Stimulated activated CD8-positive, alpha-beta memory T cell treated with anti-CD3 and anti-CD28 coated beads, Interleukin-4, amount 100 ng/mL, for 4 hours (primary cell): Measurements from ENCODE around the gene RAD23B.
"Not testable (repeated sequence)": the region's sequence is repeated elsewhere in the genome, so short reads cannot be mapped to it uniquely, and the experiment has no call there.

Experiments
- DNase-seq, 2 donors: peaks; one replicate each; pipeline ENCODE4 v3.0.0-alpha.2; 2020; ENCODE audit warnings: low read depth in 2 of 2, low spot score in 1 of 2

The RAD23B gene

DNA sequence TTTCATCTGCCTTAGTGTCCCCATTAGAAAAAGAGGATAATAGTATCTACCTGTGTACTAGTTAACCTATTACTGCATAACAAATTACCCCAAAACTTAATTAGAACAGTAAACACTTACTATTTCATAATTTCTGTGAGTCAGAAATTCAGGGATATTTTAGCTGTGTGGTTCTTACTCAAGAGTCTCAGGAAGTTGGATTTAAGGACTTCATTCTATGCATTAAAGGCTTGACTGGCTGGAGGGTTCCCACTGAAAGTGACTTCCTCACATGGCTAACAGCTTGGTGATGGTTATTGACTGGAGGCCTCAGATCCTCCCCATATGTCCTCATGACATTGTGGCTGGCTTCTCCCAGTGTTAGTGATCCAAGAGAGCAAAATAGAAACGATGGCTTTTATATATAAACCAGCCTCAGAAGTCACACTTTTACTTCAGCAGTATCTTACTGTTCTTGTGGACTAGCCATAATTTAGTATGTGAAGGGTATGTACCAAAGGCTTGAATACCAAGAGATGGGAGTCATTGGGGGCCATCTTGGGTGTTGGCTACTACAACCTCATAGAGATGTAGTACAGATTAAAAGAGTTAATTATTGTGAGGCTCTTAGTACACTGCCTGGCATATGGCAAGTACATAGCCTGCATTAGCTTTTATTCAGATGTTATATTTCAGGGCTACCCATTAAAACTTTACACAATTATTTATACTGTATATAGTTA lies 9.9 kb downstream of the RAD23B start:
- DNase-seq = no peak

DNA sequence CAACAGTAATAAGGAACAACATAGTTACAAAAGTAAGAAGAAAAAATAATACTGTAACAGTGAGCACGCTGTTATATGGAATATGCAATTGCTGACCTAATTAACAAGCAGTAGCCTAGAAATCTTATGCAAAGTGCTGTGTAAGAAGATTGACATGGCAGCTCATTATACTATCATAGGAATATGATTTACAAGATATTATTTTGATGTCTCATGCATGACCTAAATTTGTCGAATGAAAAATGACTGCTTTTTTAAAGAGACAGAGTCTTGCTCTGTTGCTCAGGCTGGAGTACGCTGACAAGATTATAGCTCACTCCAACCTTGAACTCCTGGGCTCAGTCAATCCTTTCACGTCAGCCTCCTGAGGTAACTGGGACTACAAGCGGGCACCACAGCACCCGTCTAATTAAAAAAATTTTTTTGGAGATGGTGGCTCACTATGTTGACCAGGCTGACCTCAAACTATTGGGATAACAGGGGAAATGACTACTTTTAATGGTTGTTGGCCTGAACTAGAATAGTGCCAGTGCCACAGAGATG lies 10.5 kb downstream of the RAD23B start:
- no peak for DNase-seq

DNA sequence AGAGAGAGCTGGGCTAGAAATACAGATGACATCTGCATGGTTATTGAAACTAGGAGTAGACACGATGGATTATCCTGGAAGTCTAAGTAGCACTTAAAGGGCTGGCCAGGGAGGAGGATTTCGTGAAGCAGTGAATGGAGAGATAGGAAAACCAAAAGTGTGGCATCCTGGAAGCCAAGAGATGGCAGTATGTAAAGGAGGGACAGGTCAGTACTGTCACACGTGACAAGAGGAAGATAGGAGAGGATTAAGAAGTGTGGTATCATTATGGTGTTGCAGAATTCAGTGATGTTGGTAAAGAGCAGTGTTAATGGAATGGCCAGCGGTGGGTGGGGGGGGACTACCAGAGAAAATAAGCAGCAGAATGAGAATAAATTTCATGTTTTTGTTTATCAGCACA lies 11.7 kb downstream of the RAD23B start:
- DNase-seq = no peak

DNA sequence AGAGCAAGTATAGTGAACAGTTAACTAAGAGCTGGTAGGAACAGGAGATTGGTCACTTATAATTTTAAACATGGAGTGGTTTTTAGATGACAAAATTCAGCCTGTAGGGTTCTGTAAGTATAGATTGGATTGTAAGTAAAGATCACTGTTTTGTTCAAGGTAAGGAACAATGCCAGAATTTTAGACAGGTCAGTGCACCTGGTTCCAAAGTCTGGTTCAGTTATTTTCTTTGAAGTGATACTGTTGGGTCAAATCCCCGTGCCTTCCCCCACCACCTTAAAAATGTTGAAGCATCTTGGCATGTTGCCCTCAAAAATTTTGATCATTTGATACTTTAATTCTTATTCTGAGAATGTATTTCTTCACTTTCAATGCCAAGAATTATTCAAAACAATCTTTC lies 12.9 kb downstream of the RAD23B start:
- no peak for DNase-seq

DNA sequence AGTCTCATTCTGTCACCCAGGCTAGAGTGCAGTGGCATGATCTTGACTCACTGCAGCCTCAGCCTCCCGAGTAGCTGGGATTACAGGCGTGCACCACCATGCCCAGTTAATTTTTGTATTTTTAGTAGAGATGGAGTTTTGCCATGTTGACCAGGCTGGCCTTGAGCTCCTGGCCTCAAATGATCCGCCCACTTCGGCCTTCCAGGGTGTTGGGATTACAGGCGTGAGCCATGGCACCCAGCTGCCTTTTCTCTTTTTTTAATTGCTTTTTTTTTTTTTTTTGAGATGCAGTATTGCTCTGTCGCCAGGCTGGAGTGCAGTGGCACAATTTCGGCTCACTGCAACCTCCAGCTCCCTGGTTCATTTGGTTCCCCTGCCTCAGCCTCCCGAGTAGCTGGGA lies 13.5 kb downstream of the RAD23B start:
- DNase-seq = not testable (repeated sequence)

DNA sequence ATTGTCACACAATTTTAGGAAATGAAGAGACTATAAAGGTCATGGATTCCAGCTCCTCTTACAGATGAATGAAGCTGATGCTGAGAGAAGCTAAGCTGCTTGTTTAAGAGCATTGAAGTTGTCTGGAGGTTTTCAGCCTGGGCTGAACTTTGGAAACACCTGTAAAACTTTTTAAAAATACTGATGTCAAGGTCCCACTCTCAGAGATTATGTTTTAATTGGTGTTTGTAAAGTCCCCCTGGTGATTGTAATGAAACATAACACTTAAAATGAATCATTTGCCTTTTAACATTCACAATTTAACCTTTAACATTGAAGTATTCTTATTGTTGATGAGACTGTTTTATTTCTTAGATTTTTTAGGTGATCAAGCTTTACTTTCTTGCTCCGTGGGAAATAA lies 16.4 kb downstream of the RAD23B start:
- no peak for DNase-seq

DNA sequence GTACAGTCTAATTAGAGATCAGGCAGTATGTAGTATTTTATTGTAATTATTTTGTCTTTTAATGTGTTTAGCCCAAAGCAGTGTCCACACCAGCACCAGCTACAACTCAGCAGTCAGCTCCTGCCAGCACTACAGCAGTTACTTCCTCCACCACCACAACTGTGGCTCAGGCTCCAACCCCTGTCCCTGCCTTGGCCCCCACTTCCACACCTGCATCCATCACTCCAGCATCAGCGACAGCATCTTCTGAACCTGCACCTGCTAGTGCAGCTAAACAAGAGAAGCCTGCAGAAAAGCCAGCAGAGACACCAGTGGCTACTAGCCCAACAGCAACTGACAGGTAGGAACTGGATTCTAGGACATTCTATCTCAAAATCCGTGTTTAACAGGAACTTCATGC lies 23.2 kb downstream of the RAD23B start:
- no peak for DNase-seq

DNA sequence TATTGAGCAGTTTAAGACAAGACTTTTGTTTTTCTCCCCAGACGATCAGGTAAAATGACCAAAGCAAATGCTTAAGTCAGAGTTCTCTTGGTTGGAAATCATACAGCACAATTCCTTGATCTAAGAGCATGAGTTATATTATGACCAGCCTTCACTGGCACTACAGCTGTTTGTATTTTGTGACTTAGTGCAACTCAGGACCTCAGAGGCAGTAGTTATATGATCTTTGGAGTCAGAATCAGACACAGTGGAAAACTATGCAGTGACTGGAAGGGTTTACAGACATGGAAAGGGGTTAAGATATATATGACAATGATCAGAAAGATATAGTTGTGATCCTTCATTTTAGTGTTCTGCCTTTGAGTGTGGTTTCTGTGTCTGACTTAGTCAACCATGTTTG lies 24.3 kb downstream of the RAD23B start:
- no peak for DNase-seq

DNA sequence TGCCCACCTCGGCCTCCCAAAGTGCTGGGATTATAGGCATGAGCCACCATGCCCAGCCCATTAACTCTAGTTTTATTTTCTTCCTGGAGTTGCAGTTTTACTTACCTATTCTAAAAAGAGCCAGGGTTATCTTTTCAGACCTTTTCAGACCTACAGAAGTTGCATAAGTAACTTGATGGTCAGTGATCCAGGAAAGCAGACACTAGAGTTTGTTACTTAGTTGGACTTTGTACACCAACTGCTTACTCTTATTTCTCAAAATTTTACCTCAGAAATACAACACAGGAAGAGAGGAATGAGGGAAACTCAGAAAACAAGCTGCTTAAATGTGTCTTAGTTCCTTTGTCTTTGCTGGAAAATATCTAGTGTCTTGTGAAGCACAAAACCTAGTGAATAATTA lies 25.4 kb downstream of the RAD23B start:
- DNase-seq = no peak

DNA sequence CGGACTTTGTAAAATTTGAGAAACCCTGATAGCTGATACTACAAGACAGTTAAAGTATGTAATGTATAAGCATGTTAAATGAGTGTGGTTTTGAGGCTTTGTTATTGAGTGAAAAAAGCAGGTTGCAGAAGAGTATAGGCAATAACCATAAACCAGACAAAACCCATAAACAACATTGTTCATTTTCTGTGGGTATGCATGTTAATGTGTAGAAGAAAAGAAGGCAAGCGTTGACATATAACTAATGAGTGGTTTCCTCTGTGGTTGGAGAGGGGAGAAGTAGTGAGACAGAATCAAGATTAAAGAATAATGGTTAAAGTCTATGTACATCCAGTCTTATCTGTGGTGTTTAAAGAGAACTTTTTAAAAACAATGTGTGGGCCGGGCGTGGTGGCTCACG lies 26.2 kb downstream of the RAD23B start:
- no peak for DNase-seq

DNA sequence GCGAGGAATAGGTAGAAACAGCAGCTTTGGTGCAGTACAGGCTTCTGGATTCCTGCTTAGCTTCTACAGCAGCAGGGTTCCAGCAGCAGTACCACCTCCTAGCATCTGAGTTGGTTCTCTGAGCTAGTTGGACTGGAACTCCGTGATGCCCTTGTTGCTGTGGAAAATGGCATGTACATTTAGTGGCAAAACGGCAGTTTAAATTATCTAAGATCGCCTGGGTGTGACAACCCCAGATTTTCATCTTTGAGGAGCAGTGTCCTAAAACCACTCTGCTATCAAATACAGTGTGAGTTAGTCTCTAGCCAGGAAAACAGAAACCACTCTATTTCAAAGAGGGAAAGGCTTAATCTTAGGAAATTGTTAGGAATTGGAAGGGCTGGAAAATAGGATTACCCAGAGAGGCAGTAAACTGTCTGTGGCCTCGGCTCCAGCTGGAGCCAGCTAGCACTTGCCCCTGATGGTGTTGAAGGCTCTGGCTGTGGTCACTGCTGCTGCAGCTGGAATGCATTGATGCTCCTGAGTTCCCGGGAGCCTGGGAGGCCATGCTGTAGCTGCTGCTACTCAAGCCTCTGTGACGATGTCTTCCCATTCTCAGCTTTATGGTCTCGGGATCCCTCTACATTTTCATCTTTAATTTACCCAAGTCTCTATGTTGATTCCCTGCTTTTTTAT lies 29.4 kb downstream of the RAD23B start:
- DNase-seq = no peak

DNA sequence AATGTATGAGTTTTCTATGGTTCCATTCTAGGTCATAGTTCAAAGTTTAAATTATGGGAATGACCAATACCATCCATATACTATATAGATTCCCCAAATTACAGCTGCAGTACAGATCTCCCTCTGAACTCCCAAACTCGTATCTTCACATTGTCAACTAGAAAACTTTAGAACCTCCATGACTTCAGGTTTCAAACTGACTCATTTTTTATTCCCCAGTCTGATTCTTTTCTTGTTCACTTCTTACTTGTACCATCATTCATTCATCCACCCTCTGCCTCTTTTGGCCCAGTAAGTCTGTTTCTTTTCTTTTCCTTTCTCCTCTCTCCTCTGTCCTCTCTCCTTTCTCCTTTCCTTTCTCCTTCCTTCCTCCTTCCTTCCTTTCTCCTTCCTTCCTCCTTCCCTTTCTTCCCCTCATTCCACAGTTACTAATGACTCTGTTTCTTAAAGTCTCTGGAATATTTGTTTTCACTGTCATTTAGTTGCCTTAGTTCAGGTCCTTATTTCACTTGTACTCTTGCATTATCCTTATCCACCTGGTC lies 30.5 kb downstream of the RAD23B start:
- DNase-seq = no peak

DNA sequence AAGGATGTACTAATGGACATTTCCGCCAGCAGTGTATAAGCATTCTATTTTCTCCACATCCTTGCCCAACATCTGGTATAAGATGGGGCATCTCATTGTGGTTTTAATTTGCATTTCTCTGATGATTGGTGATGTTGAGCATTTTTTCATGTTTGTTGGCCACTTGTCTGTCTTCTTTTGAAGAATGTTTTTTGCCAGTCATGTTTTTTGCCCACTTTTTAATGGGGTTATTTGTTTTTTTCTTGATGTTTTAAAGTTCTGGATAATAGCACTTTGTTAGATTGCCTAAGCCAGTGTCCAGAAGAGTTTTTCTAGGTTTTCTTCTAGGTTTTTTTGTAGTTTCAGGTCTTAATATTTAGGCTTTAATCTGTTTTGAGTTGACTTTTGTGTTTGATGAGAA lies 31.7 kb downstream of the RAD23B start:
- no peak for DNase-seq

DNA sequence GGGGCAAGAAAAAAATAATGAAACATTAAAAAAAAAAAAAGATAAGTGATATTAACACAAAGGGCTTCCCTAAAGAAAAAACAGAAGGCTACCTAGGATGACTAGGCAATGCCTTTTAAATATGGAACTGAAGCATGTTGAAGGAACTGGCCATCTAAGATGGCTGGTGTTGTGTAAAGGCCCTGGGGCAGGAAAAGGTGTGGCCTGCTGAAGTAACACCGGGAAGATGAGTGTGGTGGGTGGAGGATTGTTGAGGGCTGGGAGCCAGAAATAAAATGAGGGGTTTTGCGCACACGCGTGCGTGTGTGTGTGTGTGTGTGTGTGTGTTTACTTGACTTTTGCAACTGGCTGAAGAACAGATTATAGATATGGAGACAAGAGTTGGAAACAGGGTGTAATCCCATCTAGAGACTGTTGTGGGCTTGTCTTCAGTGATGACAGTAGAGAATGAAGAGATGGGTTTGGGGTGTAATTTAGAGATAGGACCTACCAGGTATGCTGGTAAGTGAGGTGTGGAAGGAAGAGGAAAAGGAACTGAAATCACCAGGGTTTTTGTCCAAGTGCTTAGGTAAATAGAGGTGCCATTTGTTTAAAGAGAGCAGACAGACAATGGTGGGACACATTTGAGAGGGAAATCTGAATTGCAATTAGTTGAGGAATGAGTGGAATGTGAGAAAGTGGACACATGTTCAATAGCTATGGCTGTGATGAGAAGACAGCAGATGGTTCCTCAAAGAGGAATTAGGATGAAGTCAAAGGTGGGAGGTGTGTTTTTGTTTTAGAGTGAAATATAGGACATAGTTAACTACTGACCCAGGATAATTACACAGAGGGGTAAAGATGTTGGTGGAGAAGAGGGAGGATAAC lies 33.9 kb downstream of the RAD23B start:
- DNase-seq = no peak

DNA sequence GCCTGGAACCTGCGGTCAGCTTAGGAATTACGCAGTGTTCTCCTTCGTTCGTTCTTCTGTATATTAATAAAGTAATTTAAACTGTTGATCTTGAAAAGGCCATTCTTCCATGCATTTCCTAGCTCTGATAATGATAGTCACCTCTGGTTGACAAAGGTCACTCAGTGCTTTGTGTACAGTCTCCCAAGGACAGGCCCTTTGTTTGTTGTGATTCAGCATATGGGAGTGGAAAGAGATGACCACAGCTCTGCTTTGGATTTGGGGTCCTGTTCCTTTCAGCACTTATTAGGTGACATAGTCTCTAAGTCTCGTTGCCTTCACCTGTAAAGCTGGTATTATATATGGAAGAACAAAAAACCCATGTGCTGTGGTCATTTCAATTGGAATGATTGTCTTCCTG lies 39.6 kb downstream of the RAD23B start:
- DNase-seq = no peak

DNA sequence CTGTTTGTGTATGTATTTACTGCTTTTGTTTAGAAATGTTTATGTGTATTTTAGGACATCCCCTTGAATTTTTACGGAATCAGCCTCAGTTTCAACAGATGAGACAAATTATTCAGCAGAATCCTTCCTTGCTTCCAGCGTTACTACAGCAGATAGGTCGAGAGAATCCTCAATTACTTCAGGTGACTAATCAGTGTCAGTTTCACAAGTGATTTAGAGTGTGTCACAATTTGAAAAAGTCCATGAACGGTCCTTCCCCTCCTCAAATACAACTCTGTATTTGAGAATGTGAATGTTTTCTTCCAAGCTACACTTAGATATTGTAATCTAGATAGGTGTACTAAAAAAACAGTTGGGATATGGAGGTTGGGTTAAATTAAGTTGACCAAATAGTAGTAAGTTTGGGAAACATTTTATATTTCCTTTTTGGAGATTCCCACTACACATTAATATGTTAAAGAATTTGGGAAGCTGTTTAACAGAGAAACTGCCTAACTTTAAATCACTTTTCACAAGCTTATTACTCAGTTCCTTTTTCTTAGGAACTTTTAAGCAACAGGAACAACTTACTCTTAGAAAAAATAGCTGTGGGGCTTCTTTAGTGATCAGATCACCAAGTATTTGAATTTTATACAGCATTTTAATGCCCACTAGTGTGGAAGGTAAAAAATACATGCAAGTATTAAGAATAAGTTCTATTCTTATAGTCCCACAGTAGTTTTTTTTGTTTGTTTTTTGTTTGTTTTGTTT lies 40.9 kb downstream of the RAD23B start:
- no peak for DNase-seq

DNA sequence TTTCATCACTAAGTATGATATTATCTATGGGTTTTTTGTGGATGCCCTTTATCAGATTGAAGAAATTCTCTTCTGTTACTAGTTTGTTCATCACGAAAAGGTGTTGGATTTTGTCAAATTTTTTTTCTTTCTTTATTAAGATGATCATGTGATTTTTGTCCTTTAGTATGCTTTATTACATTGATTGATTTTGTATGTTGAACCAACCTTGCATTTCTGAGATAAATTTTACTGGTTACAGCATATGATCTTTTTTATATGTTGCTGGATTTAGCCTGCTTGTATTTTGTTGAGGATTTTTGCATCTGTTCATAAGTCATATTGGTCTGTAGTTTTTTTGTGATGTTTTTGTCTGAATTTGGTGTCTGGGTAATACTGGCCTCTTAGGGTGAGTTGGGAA lies 42.8 kb downstream of the RAD23B start:
- no peak for DNase-seq

DNA sequence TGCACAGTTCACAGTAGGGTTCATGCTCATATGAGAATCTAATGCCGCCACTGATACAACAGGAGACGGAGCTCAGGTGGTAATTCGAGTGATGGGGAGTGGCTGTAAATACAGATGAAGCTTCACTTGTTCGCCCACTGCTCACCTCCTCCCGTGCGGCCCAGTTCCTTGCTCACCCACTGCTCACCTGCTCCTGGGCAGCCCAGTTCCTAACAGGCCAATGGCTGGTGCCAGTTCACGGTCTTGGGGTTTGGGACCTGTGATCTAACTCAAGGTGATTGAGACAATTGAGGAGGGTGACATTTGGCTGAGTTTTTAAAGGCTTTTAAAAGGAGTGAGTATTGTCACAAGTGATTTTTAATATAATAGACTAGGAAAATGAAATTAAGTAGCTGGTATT lies 45.4 kb downstream of the RAD23B start:
- no peak for DNase-seq

DNA sequence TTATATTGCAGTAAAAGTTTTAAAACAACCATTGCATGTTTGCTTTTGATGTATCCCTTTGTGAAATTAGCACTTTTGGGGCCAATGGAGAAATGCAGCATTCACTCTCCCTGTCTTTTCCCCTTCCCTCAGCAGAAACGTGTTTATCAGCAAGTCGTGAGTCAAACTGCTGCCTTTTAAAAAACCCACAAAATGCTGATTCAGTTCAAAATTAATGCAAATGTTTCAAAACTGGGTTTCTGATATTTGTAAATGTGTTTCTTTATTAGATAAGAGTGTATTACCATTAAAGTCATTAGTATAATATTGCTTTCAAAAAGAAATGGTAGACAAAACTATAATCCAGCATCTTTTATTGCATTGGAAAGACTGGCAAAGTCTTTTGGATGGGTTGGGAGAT lies 47.3 kb downstream of the RAD23B start:
- no peak for DNase-seq

DNA sequence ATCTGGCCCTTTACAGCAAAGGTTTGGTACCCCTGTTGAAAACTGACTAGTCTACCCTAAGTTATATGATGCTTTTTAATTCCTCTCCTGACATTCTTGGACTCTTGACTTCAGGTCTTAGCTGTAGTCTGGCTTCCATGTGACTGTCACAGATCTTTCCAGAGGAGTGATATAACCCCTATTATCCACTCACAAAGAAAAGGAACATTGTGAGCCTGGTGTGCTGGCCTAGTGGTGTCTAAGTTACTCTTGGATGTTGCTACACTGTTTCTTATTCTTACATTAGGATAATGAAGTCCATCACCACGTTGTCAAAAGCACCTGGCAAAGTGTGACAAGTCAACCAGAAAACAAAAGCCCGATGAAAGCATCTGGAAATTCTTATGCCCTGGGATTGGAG lies 49.8 kb downstream of the RAD23B start:
- no peak for DNase-seq

DNA sequence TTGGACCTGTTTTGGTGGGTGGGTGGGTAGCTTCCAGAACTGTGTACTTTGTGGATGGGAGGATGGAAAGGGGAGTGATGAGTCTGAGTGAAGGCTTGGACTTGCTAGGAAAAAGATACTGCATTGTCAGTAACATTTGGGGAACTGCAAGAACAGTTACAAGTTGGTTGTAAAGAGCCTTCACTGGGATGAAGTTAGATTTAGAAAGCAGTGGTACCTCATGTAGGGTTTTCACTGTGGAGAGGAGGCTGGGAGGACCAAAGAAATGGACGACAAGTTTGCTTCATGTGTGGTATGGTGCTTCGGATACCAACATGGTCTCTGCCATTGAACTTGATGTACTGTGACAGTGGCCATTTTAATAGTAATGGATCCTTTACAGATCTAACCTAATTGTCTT lies 50.3 kb downstream of the RAD23B start:
- no peak for DNase-seq
